NCI-H748 (cell line): ENCODE data around the gene DIPK1C.

Experiments
- DNase-seq: peaks from one replicate; lab custom pipeline; 2025; ENCODE audit not compliant: unreplicated experiment; lab: John Stamatoyannopoulos, UW

Gene DIPK1C

GRCh38 chr18:74422541-74422940 is 34.6 kb downstream of the DIPK1C start:
- DNase-seq = no peak

- DNase-seq = no peak
These were observed 36.2 kb downstream of the DIPK1C start for GRCh38 chr18:74420926-74421325.

GRCh38 chr18:74420481-74420880 is 36.6 kb downstream of the DIPK1C start:
- no peak for DNase-seq

GRCh38 chr18:74419761-74420160 is 37.3 kb downstream of the DIPK1C start:
- no peak for DNase-seq

- no peak for DNase-seq
These were observed 39.1 kb downstream of the DIPK1C start for GRCh38 chr18:74418023-74418422.

GRCh38 chr18:74416124-74416523 is 41.0 kb downstream of the DIPK1C start:
- DNase-seq = no peak

- DNase-seq = no peak
These were observed 42.1 kb downstream of the DIPK1C start for GRCh38 chr18:74414953-74415515.

GRCh38 chr18:74413836-74414235 is 43.3 kb downstream of the DIPK1C start:
- DNase-seq = no peak

- peak; percentile 79 for DNase-seq
These were observed 44.8 kb downstream of the DIPK1C start for GRCh38 chr18:74412116-74412880.

- no peak for DNase-seq
These were observed 45.6 kb downstream of the DIPK1C start for GRCh38 chr18:74411475-74411874.

- DNase-seq = no peak
These were observed 46.6 kb downstream of the DIPK1C start for GRCh38 chr18:74410441-74410992.

GRCh38 chr18:74407888-74408287 is 49.2 kb downstream of the DIPK1C start:
- DNase-seq = no peak

- DNase-seq = no peak
These were observed 54.2 kb downstream of the DIPK1C start for GRCh38 chr18:74402806-74403433.

- no peak for DNase-seq
These were observed 56.3 kb downstream of the DIPK1C start for GRCh38 chr18:74400813-74401212.

GRCh38 chr18:74399091-74399887 is 57.8 kb downstream of the DIPK1C start:
- DNase-seq = no peak

- no peak for DNase-seq
These were observed 59.5 kb downstream of the DIPK1C start for GRCh38 chr18:74397572-74397971.

GRCh38 chr18:74396171-74397169 is 60.6 kb downstream of the DIPK1C start:
- no peak for DNase-seq

GRCh38 chr18:74395648-74396154 is 61.4 kb downstream of the DIPK1C start:
- no peak for DNase-seq

GRCh38 chr18:74395006-74395405 is 62.1 kb downstream of the DIPK1C start:
- DNase-seq = no peak

GRCh38 chr18:74392323-74392722 is 64.8 kb downstream of the DIPK1C start:
- DNase-seq = no peak
